Keratinocyte (primary cell): ENCODE results near the gene SAMD14. TPM values are rescaled to one million over a fixed set of nuclear protein-coding genes. Genes with fewer than 3 reads are reported as not detected.

Source experiments
- DNase-seq: peaks from one replicate; pipeline ENCODE4 v3.0.0-alpha.2; 2011; ENCODE audit warnings: low read depth, missing footprints, low spot score
- FAIRE-seq: peaks from 2 replicates; lab custom pipeline; 2011; peaks lifted over from hg19 to GRCh38; lab: Jason Lieb, UNC
- H2AFZ ChIP-seq: 2 replicates; pipeline ENCODE4 v1.6.0; 2012; ENCODE audit warnings: low read length, control low read depth, inconsistent platforms; ENCODE audit not compliant: control insufficient read depth
- H3K27ac ChIP-seq: 2 replicates; pipeline ENCODE4 v1.5.1; 2011; ENCODE audit warnings: low read length; ENCODE audit not compliant: control insufficient read depth, insufficient read depth
- H3K27me3 ChIP-seq: 3 replicates; pipeline ENCODE4 v1.6.0; 2011; ENCODE audit warnings: low read length; ENCODE audit not compliant: control insufficient read depth, insufficient read depth; ENCODE audit errors: extremely low read depth
- H3K36me3 ChIP-seq, 2 experiments: 2 replicates in 1 of 2; 3 replicates in 1 of 2; pipeline ENCODE4 v1.5.1; 2011; ENCODE audit warnings: low read length in 2 of 2, mild to moderate bottlenecking in 1 of 2; ENCODE audit not compliant: control insufficient read depth in 2 of 2, insufficient read depth in 2 of 2; ENCODE audit errors: extremely low read depth in 1 of 2
- H3K4me1 ChIP-seq: 3 replicates; pipeline ENCODE4 v1.5.1; 2011; ENCODE audit warnings: low read length; ENCODE audit not compliant: control insufficient read depth, insufficient read depth; ENCODE audit errors: extremely low read depth
- H3K4me2 ChIP-seq: 3 replicates; pipeline ENCODE4 v1.6.0; 2011; ENCODE audit warnings: low read depth, low read length; ENCODE audit not compliant: control insufficient read depth, insufficient read depth; ENCODE audit errors: extremely low read depth
- H3K4me3 ChIP-seq, 3 experiments: fragments of 200-600 bp in 1 of 3; sonication (generic) in 1 of 3; 2 replicates in 2 of 3; 3 replicates in 1 of 3; pipeline ENCODE4 v1.5.1; 2011 to 2016; ENCODE audit warnings: low read length in 3 of 3, mild to moderate bottlenecking in 3 of 3, control low read depth in 2 of 3, inconsistent platforms in 1 of 3, low read depth in 1 of 3, mixed read lengths in 1 of 3, mixed run types in 1 of 3, moderate library complexity in 1 of 3; ENCODE audit not compliant: control insufficient read depth in 2 of 3, insufficient read depth in 2 of 3; ENCODE audit errors: extremely low read depth in 1 of 3
- H3K79me2 ChIP-seq: 2 replicates; pipeline ENCODE4 v1.6.0; 2012; ENCODE audit warnings: low read length; ENCODE audit not compliant: control insufficient read depth, insufficient read depth
- H3K9ac ChIP-seq: 3 replicates; pipeline ENCODE4 v1.6.0; 2011; ENCODE audit warnings: low read length; ENCODE audit not compliant: control insufficient read depth, insufficient read depth; ENCODE audit errors: extremely low read depth
- H3K9me1 ChIP-seq: 3 replicates; pipeline ENCODE4 v1.6.0; 2011; ENCODE audit warnings: low read length; ENCODE audit not compliant: control insufficient read depth, insufficient read depth; ENCODE audit errors: extremely low read depth
- H3K9me3 ChIP-seq: 2 replicates; pipeline ENCODE4 v1.5.1; 2012; ENCODE audit warnings: low read depth, low read length; ENCODE audit not compliant: control insufficient read depth
- H4K20me1 ChIP-seq: 3 replicates; pipeline ENCODE4 v1.6.0; 2011; ENCODE audit warnings: low read length; ENCODE audit not compliant: control insufficient read depth, insufficient read depth; ENCODE audit errors: extremely low read depth
- CTCF ChIP-seq, 3 experiments: IDR thresholded peaks in 1 of 3; conservative IDR thresholded peaks in 1 of 3; optimal IDR thresholded peaks in 1 of 3; 2 replicates in 2 of 3; 3 replicates in 1 of 3; pipeline versions ENCODE3 to v1.5.1; 2011; ENCODE audit warnings: low read length in 3 of 3, mild to moderate bottlenecking in 3 of 3, moderate library complexity in 2 of 3, control low read depth in 1 of 3, inconsistent platforms in 1 of 3; ENCODE audit not compliant: insufficient read depth in 2 of 3; ENCODE audit errors: extremely low read depth in 1 of 3
- EZH2 ChIP-seq: IDR thresholded peaks from one replicate; pipeline ENCODE4 v1.6.1; 2012; ENCODE audit warnings: inconsistent platforms, mild to moderate bottlenecking, low read length, moderate library complexity
- dilution Hi-C: fragments of 300-500 bp; cut with MboI; formaldehyde crosslinking; loops from one replicate; pipeline ENCODE4 v1.7.0; 2020; ENCODE audit warnings: low sequenced_read_pairs; ENCODE audit not compliant: extremely low pct_ligation_motif_present
- polyA plus RNA-seq, 5 experiments: library from polyadenylated mRNA; depleted of rRNA in 3 of 5; stranded (reverse) in 3 of 5; stranded (forward) in 1 of 5; unstranded in 1 of 5; fragments of >200 nt; gene quantifications; 1 replicate in 1 of 5; 2 replicates in 3 of 5; 3 replicates in 1 of 5; pipeline versions ENCODE4 v1.2.1 to v1.2.3, GENCODE V29; 2011 to 2012; ENCODE audit warnings: missing spikeins in 2 of 5, low read depth in 1 of 5, low replicate concordance in 1 of 5

The SAMD14 gene
- polyA plus RNA-seq, 1 donor (not counting 4 experiments of a cell fraction or from before 2014, with no cell fraction given), result not detected

- H4K20me1 ChIP-seq, result peaks cover 43% of the 10 kb centered on the region
- H3K9ac ChIP-seq, result no peak overlapping the region
- no peak overlapping the region for H2AFZ ChIP-seq
- no peaks in the 10 kb centered on the region for H3K9me3 ChIP-seq
- H3K4me1 ChIP-seq, result peaks cover 15% of the 10 kb centered on the region
- dilution Hi-C loops, result no loop called here
- H3K9me1 ChIP-seq, result peaks cover 3% of the 10 kb centered on the region
- FAIRE-seq (no peak), DNase-seq (no peak)
- H3K36me3 ChIP-seq, result peaks cover 18 to 23% of the 10 kb centered on the region in 2 experiments
- H3K27ac ChIP-seq, result no peak overlapping the region
- no peaks in the 10 kb centered on the region for H3K27me3 ChIP-seq
- TF ChIP-seq CTCF (optimal IDR thresholded peaks at IDR 0.05 in 1 of 3, IDR thresholded peaks at IDR 0.05 in 1 of 3, conservative IDR thresholded peaks at IDR 0.05 in 1 of 3; ENCODE audit: extremely low read depth in 1 of 3, insufficient read depth in 2 of 3, low read length in 3 of 3) (no peak), EZH2 (no peak)
- H3K4me2 ChIP-seq, result peak overlapping the region; percentile 75
- H3K79me2 ChIP-seq, result no peaks in the 10 kb centered on the region
- no peak overlapping the region for H3K4me3 ChIP-seq
Observed at GRCh38 chr17:50093807-50094206, 36.2 kb downstream of the SAMD14 start.

GRCh38 chr17:50093246-50093645 lies 36.7 kb downstream of the SAMD14 start:
- Histone ChIP-seq H3K4me3 (no peak overlapping the region), H3K4me1 (peaks cover 15% of the 10 kb centered on the region), H3K4me2 (no peak overlapping the region), H3K27ac (no peak overlapping the region), H4K20me1 (peaks cover 49% of the 10 kb centered on the region), H3K79me2 (no peaks in the 10 kb centered on the region), H2AFZ (no peak overlapping the region), H3K36me3 (peaks cover 23 to 29% of the 10 kb centered on the region in 2 experiments), H3K27me3 (no peaks in the 10 kb centered on the region), H3K9me3 (no peaks in the 10 kb centered on the region), H3K9ac (no peak overlapping the region), H3K9me1 (peaks cover 3% of the 10 kb centered on the region)
- dilution Hi-C loops, result no loop called here
- no peak for DNase-seq
- TF ChIP-seq CTCF (optimal IDR thresholded peaks at IDR 0.05 in 1 of 3, IDR thresholded peaks at IDR 0.05 in 1 of 3, conservative IDR thresholded peaks at IDR 0.05 in 1 of 3; ENCODE audit: extremely low read depth in 1 of 3, insufficient read depth in 2 of 3, low read length in 3 of 3) (no peak), EZH2 (no peak)
- no peak for FAIRE-seq
